Upper lobe of right lung (tissue), 1 donor: ENCODE results near the gene SLC38A9. TPM values are rescaled to one million over a fixed set of nuclear protein-coding genes. Genes with fewer than 3 reads are reported as not detected.

Source experiments
- ATAC-seq: fragments of 200-7000 bp; cut with Tn5 transposase; one replicate; pipeline ENCODE4 v1.9.1; 2020; ENCODE audit warnings: mild to moderate bottlenecking, moderate library complexity
- DNase-seq: peaks from one replicate; pipeline ENCODE4 v3.0.0-alpha.2; 2020
- H3K27ac ChIP-seq: fragments of 200-600 bp; one replicate; pipeline ENCODE4 v1.8.0; 2022
- H3K27me3 ChIP-seq: fragments of 200-600 bp; one replicate; pipeline ENCODE4 v1.8.0; 2022; ENCODE audit warnings: mild to moderate bottlenecking
- H3K36me3 ChIP-seq: fragments of 200-600 bp; one replicate; pipeline ENCODE4 v1.8.0; 2022
- H3K4me1 ChIP-seq: fragments of 200-600 bp; one replicate; pipeline ENCODE4 v1.8.0; 2022
- H3K4me3 ChIP-seq: fragments of 200-600 bp; one replicate; pipeline ENCODE4 v1.8.0; 2022; ENCODE audit warnings: mild to moderate bottlenecking
- H3K9me3 ChIP-seq: fragments of 200-600 bp; one replicate; pipeline ENCODE4 v1.8.0; 2022
- CTCF ChIP-seq: fragments of 200-600 bp; IDR thresholded peaks from one replicate; pipeline ENCODE4 v1.8.0; 2022; ENCODE audit warnings: antibody characterized with exemption
- intact Hi-C: fragments of 100-400 bp; cut with DNase I; formaldehyde crosslinking; loops from one replicate; pipeline ENCODE4 v1.11.0; 2022
- total RNA-seq: library from RNA; stranded (reverse); fragmentation: NEBNext Ultra II Directional; extraction: Animal tissue kit (Norgen Biotek cat#: 25700); gene quantifications from one replicate; pipeline ENCODE4 v1.2.1, GENCODE V29; 2021
- donor health status: DM: no; HTN: yes; CAD: no; lungs with severe emphysema.

The SLC38A9 gene
- total RNA-seq, 1 donor from 2014 or later, result 24.7 TPM

GRCh38 chr5:55649963-55650362, 62.2 kb downstream of the SLC38A9 start:
- no peaks in the 10 kb centered on the region for H3K27me3 ChIP-seq
- intact Hi-C loops, result no loop called here
- no peak for ATAC-seq
- TF ChIP-seq CTCF, result no peak
- H3K4me3 ChIP-seq, result no peak overlapping the region
- DNase-seq, result no peak
- no peaks in the 10 kb centered on the region for H3K9me3 ChIP-seq
- peak overlapping the region; percentile 4 for H3K27ac ChIP-seq
- H3K4me1 ChIP-seq, result peaks cover 10% of the 10 kb centered on the region
- H3K36me3 ChIP-seq, result no peaks in the 10 kb centered on the region

- ATAC-seq (no peak), DNase-seq (no peak)
- intact Hi-C loops, result no loop called here
- H3K27ac ChIP-seq, result peak overlapping the region; percentile 19
- TF ChIP-seq CTCF, result no peak
- H3K4me3 ChIP-seq, result no peak overlapping the region
- peaks cover 8% of the 10 kb centered on the region for H3K4me1 ChIP-seq
- no peaks in the 10 kb centered on the region for H3K27me3 ChIP-seq
- no peaks in the 10 kb centered on the region for H3K9me3 ChIP-seq
- H3K36me3 ChIP-seq, result no peaks in the 10 kb centered on the region
These were observed 66.8 kb downstream of the SLC38A9 start for GRCh38 chr5:55645304-55645703.

GRCh38 chr5:55638455-55638854, 73.7 kb downstream of the SLC38A9 start:
- Histone ChIP-seq H3K27ac (no peak overlapping the region), H3K36me3 (no peaks in the 10 kb centered on the region), H3K27me3 (no peaks in the 10 kb centered on the region), H3K9me3 (no peaks in the 10 kb centered on the region), H3K4me1 (peaks cover 27% of the 10 kb centered on the region), H3K4me3 (no peak overlapping the region)
- intact Hi-C loops, result no loop called here
- DNase-seq, result no peak
- ATAC-seq, result no peak
- TF ChIP-seq CTCF, result no peak

- H3K27ac ChIP-seq, result no peak overlapping the region
These were observed 74.1 kb downstream of the SLC38A9 start for GRCh38 chr5:55638051-55638450.

GRCh38 chr5:55636683-55637082, 75.4 kb downstream of the SLC38A9 start:
- intact Hi-C loops, result no loop called here
- H3K27me3 ChIP-seq, result no peaks in the 10 kb centered on the region
- H3K9me3 ChIP-seq, result no peaks in the 10 kb centered on the region
- H3K4me3 ChIP-seq, result no peak overlapping the region
- peaks cover 29% of the 10 kb centered on the region for H3K4me1 ChIP-seq
- DNase-seq (no peak), ATAC-seq (peak; percentile 90)
- TF ChIP-seq CTCF, result no peak
- no peaks in the 10 kb centered on the region for H3K36me3 ChIP-seq
- H3K27ac ChIP-seq, result peak overlapping the region; percentile 28

More at GRCh38 chr5:55638051-55638450, 74.1 kb downstream of the SLC38A9 start:
- Histone ChIP-seq H3K4me1 (peaks cover 29% of the 10 kb centered on the region), H3K9me3 (no peaks in the 10 kb centered on the region), H3K27me3 (no peaks in the 10 kb centered on the region), H3K4me3 (no peak overlapping the region), H3K36me3 (no peaks in the 10 kb centered on the region)
- intact Hi-C loops, result no loop called here
- DNase-seq (no peak), ATAC-seq (no peak)
- no peak for TF ChIP-seq CTCF

- H3K36me3 ChIP-seq, result no peaks in the 10 kb centered on the region
- peaks cover 29% of the 10 kb centered on the region for H3K4me1 ChIP-seq
- H3K4me3 ChIP-seq, result no peak overlapping the region
- H3K27ac ChIP-seq, result peak overlapping the region; percentile 28
- H3K27me3 ChIP-seq, result no peaks in the 10 kb centered on the region
- no peaks in the 10 kb centered on the region for H3K9me3 ChIP-seq
- no peak for DNase-seq
- no peak for TF ChIP-seq CTCF
- intact Hi-C loops, result no loop called here
- ATAC-seq, result no peak
These were observed 75.9 kb downstream of the SLC38A9 start for GRCh38 chr5:55636177-55636576.
